Thoracic aorta (tissue), 2 donors: ENCODE measurements around the gene CDKN2D. TPM values are rescaled to one million over a fixed set of nuclear protein-coding genes. Genes with fewer than 3 reads are reported as not detected.

Experiments used
- ATAC-seq: fragments of 150-250 bp; one replicate; pipeline ENCODE4 v1.8.0; 2017; ENCODE audit warnings: low read depth; ENCODE audit not compliant: insufficient number of reproducible peaks, low FRiP score
- DNase-seq: peaks from one replicate; pipeline ENCODE4 v3.0.0-alpha.2; 2020; ENCODE audit warnings: low spot score
- H3K27ac ChIP-seq, 2 donors: fragments of 200-600 bp; sonication (generic); 1 replicate in 1 of 2; 2 replicates in 1 of 2; pipeline ENCODE4 v1.5.1; 2016; ENCODE audit warnings: mild to moderate bottlenecking in 2 of 2, moderate library complexity in 2 of 2
- H3K27me3 ChIP-seq: fragments of 200-600 bp; sonication (generic); replicated peaks from 2 replicates; pipeline ENCODE4 v1.6.0; 2016; ENCODE audit warnings: mild to moderate bottlenecking; ENCODE audit not compliant: insufficient read depth
- H3K36me3 ChIP-seq: fragments of 200-600 bp; sonication (generic); one replicate; pipeline ENCODE4 v1.5.1; 2016
- H3K4me1 ChIP-seq, 2 donors: fragments of 200-600 bp; sonication (generic); 1 replicate in 1 of 2; 2 replicates in 1 of 2; pipeline versions ENCODE4 v1.5.1 to v1.6.0; 2016; ENCODE audit warnings: low read depth in 2 of 2, mild to moderate bottlenecking in 1 of 2; ENCODE audit not compliant: control insufficient read depth in 1 of 2
- H3K4me3 ChIP-seq: fragments of 200-600 bp; sonication (generic); 2 replicates; pipeline ENCODE4 v1.5.1; 2016; ENCODE audit warnings: mild to moderate bottlenecking
- H3K9me3 ChIP-seq: fragments of 200-600 bp; sonication (generic); 2 replicates; pipeline ENCODE4 v1.5.1; 2016
- CTCF ChIP-seq: fragments of 200-600 bp; sonication (generic); IDR thresholded peaks from one replicate; pipeline ENCODE4 v1.5.1; 2019; ENCODE audit warnings: antibody characterized with exemption
- total RNA-seq, 2 donors: library from RNA; depleted of rRNA; stranded (reverse); fragments of >200 nt; gene quantifications; one replicate each; pipeline versions ENCODE4 v1.1.0 to v1.2.3, GENCODE V29; 2016

The CDKN2D gene
- total RNA-seq, 2 donors from 2014 or later, result 16.2 to 21.0 TPM

DNA sequence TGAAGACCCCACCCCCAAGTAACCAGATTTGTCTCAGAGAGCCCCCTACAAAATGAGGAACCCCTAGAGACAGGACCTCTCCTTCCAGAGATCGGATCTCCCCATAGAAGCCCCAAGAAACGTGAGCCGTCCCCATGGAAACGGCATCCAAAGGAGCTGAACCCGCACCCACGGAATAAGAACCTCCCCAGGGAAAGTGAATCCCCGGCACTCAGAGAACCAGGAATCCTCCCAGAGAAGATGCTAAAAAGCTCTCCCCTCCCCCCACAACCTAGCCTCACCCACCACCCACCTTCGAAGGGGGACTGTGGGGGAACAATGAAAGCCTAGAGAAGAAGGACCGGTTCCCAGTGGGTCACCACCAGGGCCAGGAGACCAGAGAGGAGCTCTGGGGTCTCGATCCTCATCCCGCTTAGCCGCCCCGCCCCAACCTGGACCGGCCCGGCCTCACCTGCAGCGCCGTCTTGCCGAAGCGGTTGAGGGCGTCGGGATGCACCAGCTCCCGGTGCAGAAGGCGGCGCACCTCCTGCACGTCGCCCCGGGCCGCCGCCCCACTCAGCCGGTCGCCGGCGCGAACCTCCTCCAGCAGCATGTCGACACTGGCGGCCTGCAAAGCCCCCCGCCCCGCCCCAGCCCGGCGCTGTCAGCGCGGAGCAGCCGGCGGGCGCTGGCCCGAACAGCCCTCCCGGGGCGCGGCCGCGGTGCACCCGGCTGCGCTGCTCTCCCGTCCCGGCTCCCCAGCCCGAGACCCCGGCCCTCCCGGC lies 535 bp downstream of the CDKN2D start:
- Histone ChIP-seq H3K4me3 (peak overlapping the region; percentile 83), H3K9me3 (no peaks in the 10 kb centered on the region), H3K27me3 (no peaks in the 10 kb centered on the region), H3K36me3 (no peaks in the 10 kb centered on the region), H3K27ac (peak overlapping the region; percentile 84 to 90), H3K4me1 (peaks cover 31 to 37% of the 10 kb centered on the region in 2 donors)
- DNase-seq (no peak), ATAC-seq (no peak)
- TF ChIP-seq CTCF, result no peak

DNA sequence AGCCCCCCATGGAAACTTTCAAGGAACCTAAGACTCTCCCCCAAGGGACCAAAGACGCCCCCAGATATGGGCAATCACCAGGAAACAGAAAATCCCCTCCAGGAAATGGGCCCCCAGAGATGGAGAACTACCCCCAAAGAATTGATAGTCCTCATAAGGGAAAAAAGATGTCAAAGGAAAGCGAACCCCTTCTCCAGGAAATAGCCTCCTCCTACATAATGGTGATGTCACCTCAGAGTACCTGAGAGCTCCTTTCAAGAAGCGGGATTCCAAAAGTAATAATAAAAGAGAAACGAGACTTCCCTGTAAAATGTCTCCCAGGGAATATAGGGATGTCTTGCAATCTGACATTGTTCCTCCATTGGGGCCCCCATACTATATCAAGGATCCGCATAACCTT lies 1.1 kb downstream of the CDKN2D start:
- H3K36me3 ChIP-seq, result no peaks in the 10 kb centered on the region
- no peak for TF ChIP-seq CTCF
- H3K4me1 ChIP-seq, result peaks cover 31 to 37% of the 10 kb centered on the region in 2 donors
- no peaks in the 10 kb centered on the region for H3K9me3 ChIP-seq
- H3K27ac ChIP-seq, result peak overlapping the region; percentile 84 to 90
- ATAC-seq (no peak), DNase-seq (no peak)
- H3K4me3 ChIP-seq, result peak overlapping the region; percentile 83
- no peaks in the 10 kb centered on the region for H3K27me3 ChIP-seq

DNA sequence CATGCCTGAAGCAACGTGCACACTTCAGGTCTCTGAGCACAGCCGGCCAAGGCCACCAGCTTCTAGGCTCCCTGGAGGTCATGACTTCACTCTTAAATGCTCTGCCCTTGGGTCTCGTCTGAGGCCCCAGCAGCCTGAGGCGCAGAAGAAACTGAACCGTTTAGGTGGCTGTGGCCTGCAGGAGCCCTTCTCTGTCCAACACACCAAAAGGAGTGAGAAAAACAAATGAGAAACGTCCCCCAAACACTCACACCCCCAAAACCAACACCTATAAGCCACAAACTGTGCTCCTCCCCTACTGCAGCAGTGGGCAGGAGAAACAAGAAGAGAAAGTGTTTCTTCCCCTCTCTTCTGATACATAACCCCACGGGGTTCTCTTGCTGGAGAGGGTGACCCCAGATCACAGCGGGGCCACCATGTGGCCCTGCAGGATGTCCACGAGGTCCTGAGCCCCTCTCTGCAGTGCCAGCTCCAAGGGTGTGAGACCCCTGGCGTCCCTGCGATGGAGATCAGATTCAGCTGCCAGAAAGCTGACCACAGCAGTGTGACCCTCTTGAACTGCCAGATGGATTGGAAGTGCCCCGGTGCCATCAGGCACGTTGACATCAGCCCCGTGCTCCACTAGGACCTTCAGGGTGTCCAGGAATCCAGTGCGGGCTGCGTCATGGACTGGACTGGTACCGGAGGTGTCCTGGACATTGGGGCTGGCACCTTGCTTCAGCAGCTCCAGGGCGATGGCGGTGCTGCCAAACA lies 1.9 kb downstream of the CDKN2D start:
- peaks cover 28 to 37% of the 10 kb centered on the region in 2 donors for H3K4me1 ChIP-seq
- peak overlapping the region; percentile 84 to 90 for H3K27ac ChIP-seq
- no peaks in the 10 kb centered on the region for H3K9me3 ChIP-seq
- no peak for DNase-seq
- H3K36me3 ChIP-seq, result no peaks in the 10 kb centered on the region
- H3K4me3 ChIP-seq, result peak overlapping the region; percentile 96
- ATAC-seq, result no peak
- no peaks in the 10 kb centered on the region for H3K27me3 ChIP-seq
- TF ChIP-seq CTCF, result no peak

GRCh38 chr19:10566408-10566657 lies 2.4 kb downstream of the CDKN2D start:
- Histone ChIP-seq H3K4me3 (peak overlapping the region; percentile 96), H3K36me3 (no peaks in the 10 kb centered on the region), H3K4me1 (peaks cover 28 to 37% of the 10 kb centered on the region in 2 donors), H3K27ac (peak overlapping the region; percentile 84 to 90), H3K9me3 (no peaks in the 10 kb centered on the region), H3K27me3 (no peaks in the 10 kb centered on the region)
- DNase-seq (no peak), ATAC-seq (no peak)
- no peak for TF ChIP-seq CTCF

DNA sequence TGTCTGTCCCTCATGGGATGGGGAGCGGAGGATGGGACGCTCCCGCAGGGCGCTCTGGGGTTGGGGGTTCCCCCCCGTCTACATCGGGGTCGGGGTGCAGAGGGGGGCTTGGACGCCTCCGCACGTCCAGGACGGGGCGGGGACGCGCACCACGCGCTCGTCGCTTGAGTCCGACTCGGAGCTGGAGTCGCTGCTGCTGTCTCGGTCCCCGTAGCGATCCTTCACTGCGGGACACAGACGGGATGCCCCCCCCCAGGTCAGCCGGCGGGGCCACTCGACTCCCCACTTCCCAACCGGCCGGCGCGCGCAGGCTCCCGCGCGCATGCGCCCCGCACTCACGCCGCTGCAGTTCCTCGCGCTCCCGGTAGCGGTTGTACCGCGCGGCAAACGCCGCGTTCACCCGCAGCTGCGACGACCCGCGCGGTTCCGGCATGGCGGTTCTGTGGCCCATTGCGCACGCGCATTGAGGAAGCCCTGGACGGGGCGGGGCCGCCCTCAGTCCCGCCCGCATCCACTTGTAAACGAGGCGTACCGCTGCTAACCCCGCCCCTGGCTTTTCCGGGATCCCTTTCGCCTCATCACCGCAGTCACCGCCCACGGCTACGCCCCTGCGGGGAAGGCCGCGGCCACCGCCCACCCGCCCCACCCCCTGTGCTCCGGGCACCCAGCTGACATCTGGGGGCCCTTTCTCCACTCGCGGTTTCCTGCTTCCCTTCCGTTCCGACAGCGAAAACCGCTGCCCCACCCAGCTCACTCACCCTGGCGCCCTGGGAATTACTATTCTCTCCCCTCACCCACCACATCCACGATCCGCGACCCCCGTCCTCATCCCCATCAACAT lies 3.0 kb downstream of the CDKN2D start, which contains the start of gene KRI1:
Gene KRI1 (minus strand): TSS at position 444 of the 841 bp plus-strand sequence. CDS start 11 bp downstream, at position 433.
- Histone ChIP-seq H3K9me3 (no peaks in the 10 kb centered on the region), H3K36me3 (no peaks in the 10 kb centered on the region), H3K4me1 (peaks cover 28 to 37% of the 10 kb centered on the region in 2 donors), H3K4me3 (peak within 1 kb of the TSS; percentile 96), H3K27me3 (no peaks in the 10 kb centered on the region), H3K27ac (peak within 1 kb of the TSS; percentile 84 to 90)
- DNase-seq (peak; percentile 95), ATAC-seq (peak; percentile 73)
- TF ChIP-seq CTCF, result peak; percentile 46
